Umbilical cord (tissue), 2 donors: Measurements from ENCODE around the gene MCTS1. TPM values are rescaled to one million over a fixed set of nuclear protein-coding genes. Genes with fewer than 3 reads are reported as not detected.
"Not testable (repeated sequence)": the region's sequence is repeated elsewhere in the genome, so short reads cannot be mapped to it uniquely, and the experiment has no call there.

Experiments used
- DNase-seq: peaks from one replicate; pipeline ENCODE4 v3.0.0-alpha.2; 2015; ENCODE audit warnings: low spot score
- total RNA-seq: library from RNA; depleted of rRNA; stranded (reverse); fragments of >200 nt; gene quantifications from one replicate; pipeline ENCODE4 v1.2.3, GENCODE V29; 2014; ENCODE audit warnings: low replicate concordance; ENCODE audit not compliant: insufficient read depth

The MCTS1 gene
- total RNA-seq, result 7.7 TPM

GRCh38 chrX:120603707-120604360, at the start of gene MCTS1:
Gene MCTS1, plus strand, starts transcription at chrX:120604101. Its CDS starts 136 bp downstream, at chrX:120604237.
- DNase-seq, result peak; percentile 97

- DNase-seq, result no peak
These were observed 47.6 kb upstream of the MCTS1 start for GRCh38 chrX:120556251-120556650.

GRCh38 chrX:120559804-120560203, 44.1 kb upstream of the MCTS1 start:
- DNase-seq, result no peak

GRCh38 chrX:120560405-120560841, 43.5 kb upstream of the MCTS1 start:
- DNase-seq, result no peak

GRCh38 chrX:120560842-120561633, 42.9 kb upstream of the MCTS1 start, which contains the start of gene CUL4B:
Gene CUL4B, minus strand, starts transcription at chrX:120560962. Its CDS starts 324 bp downstream, at chrX:120560638.
- DNase-seq, result peak; percentile 97

- no peak for DNase-seq
These were observed 42.0 kb upstream of the MCTS1 start for GRCh38 chrX:120561634-120562568.

- DNase-seq, result no peak
These were observed 41.4 kb upstream of the MCTS1 start for GRCh38 chrX:120562569-120562926.

GRCh38 chrX:120564925-120565324, 39.0 kb upstream of the MCTS1 start:
- DNase-seq, result no peak

GRCh38 chrX:120566817-120567216, 37.1 kb upstream of the MCTS1 start:
- DNase-seq, result no peak

GRCh38 chrX:120568035-120568434, 35.9 kb upstream of the MCTS1 start:
- DNase-seq, result no peak

- no peak for DNase-seq
These were observed 35.3 kb upstream of the MCTS1 start for GRCh38 chrX:120568609-120569008.

GRCh38 chrX:120570011-120570600, 33.8 kb upstream of the MCTS1 start:
- DNase-seq, result no peak

GRCh38 chrX:120573806-120574205, 30.1 kb upstream of the MCTS1 start:
- DNase-seq, result not testable (repeated sequence)

- no peak for DNase-seq
These were observed 28.4 kb upstream of the MCTS1 start for GRCh38 chrX:120575379-120576114.

GRCh38 chrX:120585702-120586101, 18.2 kb upstream of the MCTS1 start:
- DNase-seq, result no peak

- peak; percentile 49 for DNase-seq
These were observed 471 bp downstream of the MCTS1 start for GRCh38 chrX:120604361-120604782.

GRCh38 chrX:120612086-120612485, 8.2 kb downstream of the MCTS1 start:
- DNase-seq, result no peak

GRCh38 chrX:120614816-120615215, 10.9 kb downstream of the MCTS1 start:
- DNase-seq, result no peak

GRCh38 chrX:120617996-120618630, 14.2 kb downstream of the MCTS1 start:
- no peak for DNase-seq

- DNase-seq, result no peak
These were observed 21.5 kb downstream of the MCTS1 start for GRCh38 chrX:120625371-120625770.
